Measurements from ENCODE around the gene ALPK1.
"Not testable (repeated sequence)": the region's sequence is repeated elsewhere in the genome, so short reads cannot be mapped to it uniquely, and the experiment has no call there.

ALPK1 gene

GRCh38 chr4:112296949-112297880, at the start of gene ALPK1:
TSS of gene ALPK1 (plus strand) at chr4:112297369.
- peak; percentile 17 for DNase-seq (ENCODE audit: low read depth)

- no peak for DNase-seq (ENCODE audit: low read depth)
Measured at GRCh38 chr4:112251019-112251643, 46.0 kb upstream of the ALPK1 start.

- no peak for DNase-seq (ENCODE audit: low read depth)
Measured at GRCh38 chr4:112252234-112252633, 44.9 kb upstream of the ALPK1 start.

- no peak for DNase-seq (ENCODE audit: low read depth)
Measured at GRCh38 chr4:112253382-112254000, 43.7 kb upstream of the ALPK1 start.

GRCh38 chr4:112257098-112257497, 40.1 kb upstream of the ALPK1 start:
- DNase-seq (ENCODE audit: low read depth) = no peak

GRCh38 chr4:112266823-112267222, 30.3 kb upstream of the ALPK1 start:
- peak; percentile 11 for DNase-seq (ENCODE audit: low read depth)

GRCh38 chr4:112270051-112270450, 27.1 kb upstream of the ALPK1 start:
- no peak for DNase-seq (ENCODE audit: low read depth)

- DNase-seq (ENCODE audit: low read depth) = no peak
Measured at GRCh38 chr4:112270640-112271421, 26.3 kb upstream of the ALPK1 start.

- no peak for DNase-seq (ENCODE audit: low read depth)
Measured at GRCh38 chr4:112272292-112272691, 24.9 kb upstream of the ALPK1 start.

- DNase-seq (ENCODE audit: low read depth) = no peak
Measured at GRCh38 chr4:112274959-112275358, 22.2 kb upstream of the ALPK1 start.

- no peak for DNase-seq (ENCODE audit: low read depth)
Measured at GRCh38 chr4:112276113-112276512, 21.1 kb upstream of the ALPK1 start.

GRCh38 chr4:112277220-112277619, 19.9 kb upstream of the ALPK1 start:
- DNase-seq (ENCODE audit: low read depth) = no peak

- DNase-seq (ENCODE audit: low read depth) = no peak
Measured at GRCh38 chr4:112277705-112278448, 19.3 kb upstream of the ALPK1 start.

- no peak for DNase-seq (ENCODE audit: low read depth)
Measured at GRCh38 chr4:112279025-112279881, 17.9 kb upstream of the ALPK1 start.

- DNase-seq (ENCODE audit: low read depth) = no peak
Measured at GRCh38 chr4:112279882-112280315, 17.3 kb upstream of the ALPK1 start.

GRCh38 chr4:112280386-112281056, 16.6 kb upstream of the ALPK1 start:
- DNase-seq (ENCODE audit: low read depth) = no peak

GRCh38 chr4:112281895-112282398, 15.2 kb upstream of the ALPK1 start:
- DNase-seq (ENCODE audit: low read depth) = not testable (repeated sequence)

- DNase-seq (ENCODE audit: low read depth) = no peak
Measured at GRCh38 chr4:112282860-112283667, 14.1 kb upstream of the ALPK1 start.

GRCh38 chr4:112284166-112284565, 13.0 kb upstream of the ALPK1 start:
- DNase-seq (ENCODE audit: low read depth) = no peak

Measured in CMK (cell line).